Suprapubic skin (tissue), 3 donors: ENCODE results near the gene C3orf85.

ENCODE experiments used
- CTCF ChIP-seq, 2 donors: fragments of 200-600 bp in 1 of 2; fragments of 450-650 bp in 1 of 2; sonication (generic) in 1 of 2; IDR thresholded peaks; one replicate each; pipeline ENCODE4 v1.5.1; 2016 to 2019; ENCODE audit warnings: antibody characterized with exemption in 2 of 2, mild to moderate bottlenecking in 1 of 2, moderate library complexity in 1 of 2
- POLR2A ChIP-seq, 2 donors: fragments of 450-650 bp; IDR thresholded peaks; one replicate each; pipeline ENCODE4 v1.6.1; 2017; ENCODE audit warnings: antibody characterized with exemption in 2 of 2, mild to moderate bottlenecking in 2 of 2, moderate library complexity in 2 of 2

GRCh38 chr3:109093561-109093960 is 43.0 kb upstream of the C3orf85 start:
- no peak for TF ChIP-seq POLR2A (IDR thresholded peaks at IDR 0.05)
- TF ChIP-seq CTCF (IDR thresholded peaks at IDR 0.05): no peak
